ENCODE data around the gene KCNQ5. TPM values are rescaled to one million over a fixed set of nuclear protein-coding genes. Genes with fewer than 3 reads are reported as not detected.
A peak's percentile ranks its signal among the peaks of the same experiment; 100 is the strongest.

Gene KCNQ5
- total RNA-seq, 6 experiments from 2014 or later = 16.3 to 35.5 (median 20.2) TPM

DNA sequence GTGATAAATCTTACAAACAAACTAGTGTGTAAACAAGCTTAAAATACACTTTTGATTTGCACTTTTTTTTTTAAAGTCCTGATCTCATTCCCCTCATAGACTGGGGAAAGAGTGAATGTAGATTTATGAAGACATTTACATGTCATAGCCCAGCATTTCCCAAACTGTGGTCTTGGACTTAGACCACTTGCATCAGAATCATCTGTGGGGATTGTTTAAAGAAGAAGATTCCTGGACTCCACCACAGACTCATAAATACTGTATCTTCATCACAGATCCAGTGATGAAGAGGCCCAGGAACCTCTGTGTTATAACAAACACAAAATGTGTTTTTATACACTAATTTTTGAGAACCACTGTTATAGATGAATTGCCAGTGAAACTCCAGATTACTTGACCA is 99.5 kb downstream of the KCNQ5 start:
- Mint-ChIP-seq H3K4me1 (ENCODE audit: low read depth) (peaks cover 81% of the 10 kb centered on the region), H3K36me3 (ENCODE audit: low read depth) (peaks cover 13% of the 10 kb centered on the region), H3K4me3 (no peak overlapping the region; the same call in 1 of the 2 replicates), H3K27me3 (ENCODE audit: insufficient read depth) (no peaks in the 10 kb centered on the region; the same call in 1 of the 2 replicates), H3K9me3 (no peaks in the 10 kb centered on the region), H3K27ac (no peak overlapping the region)
- no peak for DNase-seq
- TF ChIP-seq, protein P1, sequence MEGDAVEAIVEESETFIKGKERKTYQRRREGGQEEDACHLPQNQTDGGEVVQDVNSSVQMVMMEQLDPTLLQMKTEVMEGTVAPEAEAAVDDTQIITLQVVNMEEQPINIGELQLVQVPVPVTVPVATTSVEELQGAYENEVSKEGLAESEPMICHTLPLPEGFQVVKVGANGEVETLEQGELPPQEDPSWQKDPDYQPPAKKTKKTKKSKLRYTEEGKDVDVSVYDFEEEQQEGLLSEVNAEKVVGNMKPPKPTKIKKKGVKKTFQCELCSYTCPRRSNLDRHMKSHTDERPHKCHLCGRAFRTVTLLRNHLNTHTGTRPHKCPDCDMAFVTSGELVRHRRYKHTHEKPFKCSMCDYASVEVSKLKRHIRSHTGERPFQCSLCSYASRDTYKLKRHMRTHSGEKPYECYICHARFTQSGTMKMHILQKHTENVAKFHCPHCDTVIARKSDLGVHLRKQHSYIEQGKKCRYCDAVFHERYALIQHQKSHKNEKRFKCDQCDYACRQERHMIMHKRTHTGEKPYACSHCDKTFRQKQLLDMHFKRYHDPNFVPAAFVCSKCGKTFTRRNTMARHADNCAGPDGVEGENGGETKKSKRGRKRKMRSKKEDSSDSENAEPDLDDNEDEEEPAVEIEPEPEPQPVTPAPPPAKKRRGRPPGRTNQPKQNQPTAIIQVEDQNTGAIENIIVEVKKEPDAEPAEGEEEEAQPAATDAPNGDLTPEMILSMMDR (IDR thresholded peaks at IDR 0.05) = no peak

DNA sequence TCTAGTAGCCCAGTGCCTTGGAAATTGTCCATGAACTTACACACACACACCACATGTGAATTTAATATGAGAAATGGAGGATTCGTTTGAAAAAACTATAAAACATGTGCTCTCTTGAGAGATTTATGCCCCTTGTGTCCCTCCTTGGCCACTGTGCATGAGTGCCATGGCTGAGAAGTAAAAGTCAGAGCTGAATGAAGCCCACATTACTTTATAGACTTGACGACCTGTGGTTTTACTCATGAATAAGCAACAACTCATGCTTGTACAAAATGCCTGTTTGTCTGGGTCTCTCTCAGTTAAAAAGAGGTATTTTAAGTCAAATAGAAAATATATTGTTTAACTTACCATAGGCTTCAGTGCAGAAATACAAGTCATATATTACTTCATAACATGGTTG is 102.7 kb downstream of the KCNQ5 start:
- Mint-ChIP-seq H3K27me3 (ENCODE audit: insufficient read depth) (no peaks in the 10 kb centered on the region; the same call in 1 of the 2 replicates), H3K27ac (peak overlapping the region; percentile 35; the same call in 1 of the 2 replicates), H3K36me3 (ENCODE audit: low read depth) (peaks cover 11% of the 10 kb centered on the region; the same call in 1 of the 2 replicates), H3K4me3 (no peak overlapping the region), H3K4me1 (ENCODE audit: low read depth) (peaks cover 55% of the 10 kb centered on the region), H3K9me3 (no peaks in the 10 kb centered on the region)
- no peak for DNase-seq
- TF ChIP-seq, protein P1 (IDR thresholded peaks at IDR 0.05) = no peak

DNA sequence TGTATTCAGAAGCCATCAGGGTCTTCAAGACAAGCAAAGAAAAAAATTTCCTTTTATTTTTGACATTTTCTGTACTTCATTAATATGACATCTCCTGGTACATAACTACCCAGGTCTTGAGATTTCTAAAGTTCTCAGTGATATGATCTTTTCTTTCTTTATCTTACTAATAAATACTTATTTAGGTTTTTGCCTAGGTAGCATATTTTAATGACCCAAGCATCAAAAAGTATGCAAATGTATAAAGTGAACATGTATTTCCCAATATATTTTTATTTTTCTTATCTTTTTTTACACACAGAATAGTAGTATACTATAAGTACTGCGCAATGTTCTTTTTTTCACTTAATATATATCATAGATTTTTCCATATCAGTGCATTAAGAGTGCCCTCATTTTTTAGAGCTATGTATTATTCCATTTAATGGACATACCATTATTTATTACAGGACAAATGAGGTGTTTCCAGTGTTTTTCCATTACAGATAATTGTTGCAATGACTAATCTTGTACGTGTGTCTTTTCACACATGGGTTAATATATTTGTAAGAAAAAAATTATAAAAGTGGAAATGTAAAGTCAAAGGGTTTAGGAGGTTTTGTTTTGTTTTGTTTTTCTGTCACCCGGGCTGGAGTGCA is 107.0 kb downstream of the KCNQ5 start:
- Mint-ChIP-seq H3K27ac (no peak overlapping the region), H3K4me1 (ENCODE audit: low read depth) (peaks cover 20% of the 10 kb centered on the region), H3K9me3 (no peaks in the 10 kb centered on the region), H3K36me3 (ENCODE audit: low read depth) (0 out of 2 replicates have a peak, but pooled peaks cover 4% of the 10 kb centered on the region), H3K27me3 (ENCODE audit: insufficient read depth) (no peaks in the 10 kb centered on the region), H3K4me3 (no peak overlapping the region)
- DNase-seq = no peak
- TF ChIP-seq, protein P1 (IDR thresholded peaks at IDR 0.05) = no peak

DNA sequence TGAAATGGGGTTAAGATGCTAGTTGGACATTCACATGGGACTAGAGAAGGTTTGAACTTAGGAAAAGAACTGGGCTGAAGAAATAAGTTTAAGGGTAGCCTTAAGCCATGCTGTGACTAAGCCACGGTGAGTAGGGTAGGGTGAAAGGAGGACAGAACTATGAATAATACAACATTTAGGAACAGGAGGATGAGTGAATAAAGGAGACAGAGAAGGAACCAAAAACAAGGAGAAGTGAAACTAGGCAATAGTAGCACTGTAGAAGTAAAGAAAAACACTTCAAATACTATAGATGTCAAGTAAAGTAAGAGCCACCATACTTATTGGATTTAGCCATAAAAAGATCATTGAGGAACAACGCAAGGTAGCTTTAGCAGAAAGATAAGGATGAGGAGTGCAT is 111.2 kb downstream of the KCNQ5 start:
- Mint-ChIP-seq H3K27ac (no peak overlapping the region), H3K4me3 (no peak overlapping the region), H3K4me1 (ENCODE audit: low read depth) (no peaks in the 10 kb centered on the region; the same call in none of the 2 replicates), H3K27me3 (ENCODE audit: insufficient read depth) (no peaks in the 10 kb centered on the region), H3K36me3 (ENCODE audit: low read depth) (peaks cover 3% of the 10 kb centered on the region), H3K9me3 (no peaks in the 10 kb centered on the region)
- DNase-seq = no peak
- TF ChIP-seq, protein P1 (IDR thresholded peaks at IDR 0.05) = no peak

DNA sequence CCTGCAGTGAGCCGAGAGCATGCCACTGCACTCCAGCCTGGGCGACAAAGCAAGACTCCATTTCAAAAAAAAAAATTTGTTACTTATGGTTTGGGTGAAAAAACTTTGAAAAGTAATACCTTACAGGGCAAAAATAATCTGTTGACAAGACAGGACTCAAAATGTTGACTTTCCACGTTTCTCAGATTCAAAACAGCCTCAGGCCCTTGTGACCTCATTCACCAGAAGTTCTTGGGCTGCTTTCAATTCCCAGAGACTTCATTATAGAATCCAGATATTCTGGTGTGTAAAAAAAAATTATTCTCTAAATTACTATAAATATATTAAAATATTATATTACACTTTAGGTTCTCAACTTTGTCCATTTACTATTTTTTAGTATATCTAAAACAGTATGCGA is 116.2 kb downstream of the KCNQ5 start:
- Mint-ChIP-seq H3K9me3 (no peaks in the 10 kb centered on the region), H3K27me3 (ENCODE audit: insufficient read depth) (no peaks in the 10 kb centered on the region), H3K36me3 (ENCODE audit: low read depth) (peaks cover 3% of the 10 kb centered on the region), H3K27ac (no peak overlapping the region), H3K4me1 (ENCODE audit: low read depth) (peaks cover 40% of the 10 kb centered on the region), H3K4me3 (no peak overlapping the region)
- DNase-seq = no peak
- TF ChIP-seq, protein P1 (IDR thresholded peaks at IDR 0.05) = no peak

All from HFFc6 (cell line).